HEK293 (cell line): ENCODE results near the gene PRICKLE1.

Source experiments
- CTCF ChIA-PET: fragments of 350-600 bp; formaldehyde crosslinking; extraction: SDS; loops from one replicate; lab custom pipeline; 2021; ENCODE audit warnings: antibody characterized with exemption; lab: Yijun Ruan, JAX
- POLR2A ChIA-PET: fragments of 300-600 bp; formaldehyde crosslinking; extraction: SDS; loops from one replicate; lab custom pipeline; 2020; ENCODE audit warnings: antibody characterized with exemption, inconsistent platforms; lab: Yijun Ruan, JAX
- H3K27ac ChIP-seq: fragments of 200-500 bp; sonication (Bioruptor generic); 2 replicates; pipeline ENCODE4 v1.5.1; 2014; ENCODE audit warnings: low read depth, low read length, control low read depth, inconsistent platforms; ENCODE audit errors: extremely low read depth
- H3K36me3 ChIP-seq, 2 experiments: fragments of 200-500 bp in 1 of 2; sonication (Bioruptor generic) in 1 of 2; 1 replicate in 1 of 2; 2 replicates in 1 of 2; pipeline ENCODE4 v1.5.1; 2014 to 2017; ENCODE audit warnings: inconsistent platforms in 2 of 2, low read length in 2 of 2; ENCODE audit not compliant: control insufficient read depth in 2 of 2, insufficient read depth in 1 of 2
- H3K4me1 ChIP-seq: fragments of 200-500 bp; sonication (Bioruptor generic); 2 replicates; pipeline ENCODE4 v1.5.1; 2014; ENCODE audit warnings: mild to moderate bottlenecking, low read length, inconsistent platforms; ENCODE audit not compliant: control insufficient read depth, insufficient read depth
- H3K4me3 ChIP-seq: 2 replicates; pipeline ENCODE4 v1.5.1; 2011; ENCODE audit warnings: low read depth, mild to moderate bottlenecking, control low read depth, low read length, moderate library complexity
- H3K9me3 ChIP-seq: fragments of 200-500 bp; sonication (Bioruptor generic); 2 replicates; pipeline ENCODE4 v1.5.1; 2014; ENCODE audit warnings: low read depth, low read length, inconsistent platforms; ENCODE audit not compliant: control insufficient read depth, insufficient read depth
- ATF2 ChIP-seq: fragments of 450-650 bp; formaldehyde crosslinking; IDR thresholded peaks from 2 replicates; pipeline ENCODE4 v1.5.1; 2016; ENCODE audit warnings: missing biosample characterization, missing genetic modification characterization, low read depth
- ELK4 ChIP-seq: IDR thresholded peaks from 2 replicates; pipeline ENCODE4 v1.6.1; 2011; ENCODE audit warnings: mild to moderate bottlenecking, low read depth, low read length, borderline replicate concordance
- HOXA7 ChIP-seq: sonication (generic); formaldehyde crosslinking; IDR thresholded peaks from 2 replicates; pipeline ENCODE4 v1.8.1; 2022; ENCODE audit warnings: missing genetic modification reagents, borderline replicate concordance
- HOXD13 ChIP-seq: sonication (generic); formaldehyde crosslinking; IDR thresholded peaks from 2 replicates; pipeline ENCODE4 v1.8.0; 2022; ENCODE audit warnings: missing genetic modification reagents, borderline replicate concordance
- KLF7 ChIP-seq: fragments of 450-650 bp; formaldehyde crosslinking; IDR thresholded peaks from 2 replicates; pipeline ENCODE4 v1.5.1; 2016; ENCODE audit warnings: missing biosample characterization, missing genetic modification characterization, borderline replicate concordance
- PATZ1 ChIP-seq: fragments of 450-650 bp; formaldehyde crosslinking; IDR thresholded peaks from 2 replicates; pipeline ENCODE4 v1.5.1; 2016; ENCODE audit warnings: missing biosample characterization, missing genetic modification characterization
- ZBTB7A ChIP-seq: fragments of 450-650 bp; formaldehyde crosslinking; IDR thresholded peaks from 2 replicates; pipeline ENCODE4 v1.5.1; 2016; ENCODE audit warnings: low read depth, missing biosample characterization, missing genetic modification characterization
- ZBTB8A ChIP-seq: fragments of 450-650 bp; formaldehyde crosslinking; IDR thresholded peaks from 2 replicates; pipeline ENCODE4 v1.5.1; 2016; ENCODE audit warnings: missing biosample characterization, missing genetic modification characterization
- ZNF174 ChIP-seq: fragments of 450-650 bp; formaldehyde crosslinking; IDR thresholded peaks from 2 replicates; pipeline ENCODE4 v1.5.0; 2017; ENCODE audit warnings: missing biosample characterization, mild to moderate bottlenecking, missing genetic modification characterization
- ZNF274 ChIP-seq, 2 experiments: fragments of 200-500 bp in 1 of 2; fragments of 450-650 bp in 1 of 2; sonication (Bioruptor generic) in 1 of 2; formaldehyde crosslinking in 1 of 2; IDR thresholded peaks; 2 replicates each; pipeline versions ENCODE4 v1.5.1 to v1.6.1; 2014 to 2016; ENCODE audit warnings: borderline replicate concordance in 1 of 2, inconsistent platforms in 1 of 2, low read length in 1 of 2, missing biosample characterization in 1 of 2, missing genetic modification characterization in 1 of 2
- ZNF398 ChIP-seq: fragments of 450-650 bp; formaldehyde crosslinking; IDR thresholded peaks from 2 replicates; pipeline ENCODE4 v1.5.1; 2017; ENCODE audit warnings: missing biosample characterization, missing genetic modification characterization
- ZNF48 ChIP-seq: fragments of 450-650 bp; formaldehyde crosslinking; IDR thresholded peaks from 2 replicates; pipeline ENCODE4 v1.5.1; 2016; ENCODE audit warnings: missing biosample characterization, missing genetic modification characterization
- ZNF518A ChIP-seq: fragments of 450-650 bp; formaldehyde crosslinking; conservative IDR thresholded peaks from 2 replicates; pipeline ENCODE4 v1.5.1; 2016; ENCODE audit warnings: low read depth, missing biosample characterization, missing genetic modification characterization
- ZNF549 ChIP-seq: fragments of 450-650 bp; IDR thresholded peaks from 2 replicates; pipeline ENCODE4 v1.5.1; 2018; ENCODE audit warnings: missing biosample characterization, missing genetic modification characterization, mild to moderate bottlenecking, inconsistent platforms, moderate library complexity
- ZNF558 ChIP-seq: fragments of 450-650 bp; formaldehyde crosslinking; IDR thresholded peaks from 2 replicates; pipeline ENCODE4 v1.5.1; 2016; ENCODE audit warnings: missing biosample characterization, missing genetic modification characterization
- ZNF704 ChIP-seq: fragments of 450-650 bp; formaldehyde crosslinking; IDR thresholded peaks from 2 replicates; pipeline ENCODE4 v1.5.1; 2016; ENCODE audit warnings: missing biosample characterization, missing genetic modification characterization
- ZNF792 ChIP-seq: fragments of 450-650 bp; formaldehyde crosslinking; IDR thresholded peaks from 2 replicates; pipeline ENCODE4 v1.5.1; 2016; ENCODE audit warnings: missing biosample characterization, missing genetic modification characterization
- ZNF830 ChIP-seq: fragments of 450-650 bp; IDR thresholded peaks from 2 replicates; pipeline ENCODE4 v1.5.0; 2018; ENCODE audit warnings: missing biosample characterization, missing genetic modification characterization, low read depth, mild to moderate bottlenecking, moderate library complexity

Gene PRICKLE1

GRCh38 chr12:42609605-42610004, 20.1 kb upstream of the PRICKLE1 start:
- Histone ChIP-seq H3K36me3 (no peaks in the 10 kb centered on the region), H3K9me3 (no peaks in the 10 kb centered on the region), H3K4me3 (no peak overlapping the region), H3K27ac (no peak overlapping the region), H3K4me1 (no peaks in the 10 kb centered on the region)
- POLR2A ChIA-PET: no interaction called here
- TF ChIP-seq ZNF549 (tag by site-specific recombination): no peak
- no peak for TF ChIP-seq ZNF48 (tag by site-specific recombination)
- no peak for TF ChIP-seq ELK4
- no peak for TF ChIP-seq ZNF518A (tag by site-specific recombination)
- no peak for TF ChIP-seq ZNF792
- no peak for TF ChIP-seq ZNF558
- no peak for TF ChIP-seq ZNF398 (tag by site-specific recombination)
- TF ChIP-seq ZBTB7A (tag by site-specific recombination): no peak
- no peak for TF ChIP-seq HOXD13 (CRISPR knock-in tag)
- no peak for TF ChIP-seq ZNF830 (tag by site-specific recombination)
- no peak for TF ChIP-seq ZNF174
- no peak for TF ChIP-seq KLF7 (tag by site-specific recombination)
- TF ChIP-seq ZNF274 (IDR thresholded peaks at IDR 0.05; ENCODE audit: low read length): no peak
- TF ChIP-seq ZNF274 (tag by site-specific recombination; IDR thresholded peaks at IDR 0.05; ENCODE audit: borderline replicate concordance): no peak
- CTCF ChIA-PET: interaction anchor here (0.7 to 1.0 kb wide), 2 partner anchors 10 to 283 kb away, joined by 3 to 6 read pairs; no protein-coding TSS in a partner anchor

GRCh38 chr12:42608196-42608825, 18.8 kb upstream of the PRICKLE1 start:
- Histone ChIP-seq H3K27ac (no peak overlapping the region), H3K4me1 (no peaks in the 10 kb centered on the region), H3K4me3 (no peak overlapping the region), H3K36me3 (no peaks in the 10 kb centered on the region), H3K9me3 (no peaks in the 10 kb centered on the region)
- ChIA-PET POLR2A (no interaction called here), CTCF (no interaction called here)
- no peak for TF ChIP-seq ATF2
- no peak for TF ChIP-seq ZBTB8A (tag by site-specific recombination)
- no peak for TF ChIP-seq ZNF274 (IDR thresholded peaks at IDR 0.05; ENCODE audit: low read length)
- no peak for TF ChIP-seq ZNF274 (tag by site-specific recombination; IDR thresholded peaks at IDR 0.05; ENCODE audit: borderline replicate concordance)
- TF ChIP-seq PATZ1 (tag by site-specific recombination): no peak
- no peak for TF ChIP-seq ZNF704 (tag by site-specific recombination)
- no peak for TF ChIP-seq HOXA7
